HS-5 (cell line): Measurements from ENCODE around the gene RDH16.

ENCODE experiments used
- DNase-seq: peaks from one replicate; pipeline ENCODE4 v3.0.0-alpha.2; 2012; ENCODE audit warnings: low read depth

RDH16 gene, protein sequence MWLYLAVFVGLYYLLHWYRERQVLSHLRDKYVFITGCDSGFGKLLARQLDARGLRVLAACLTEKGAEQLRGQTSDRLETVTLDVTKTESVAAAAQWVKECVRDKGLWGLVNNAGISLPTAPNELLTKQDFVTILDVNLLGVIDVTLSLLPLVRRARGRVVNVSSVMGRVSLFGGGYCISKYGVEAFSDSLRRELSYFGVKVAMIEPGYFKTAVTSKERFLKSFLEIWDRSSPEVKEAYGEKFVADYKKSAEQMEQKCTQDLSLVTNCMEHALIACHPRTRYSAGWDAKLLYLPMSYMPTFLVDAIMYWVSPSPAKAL

DNA sequence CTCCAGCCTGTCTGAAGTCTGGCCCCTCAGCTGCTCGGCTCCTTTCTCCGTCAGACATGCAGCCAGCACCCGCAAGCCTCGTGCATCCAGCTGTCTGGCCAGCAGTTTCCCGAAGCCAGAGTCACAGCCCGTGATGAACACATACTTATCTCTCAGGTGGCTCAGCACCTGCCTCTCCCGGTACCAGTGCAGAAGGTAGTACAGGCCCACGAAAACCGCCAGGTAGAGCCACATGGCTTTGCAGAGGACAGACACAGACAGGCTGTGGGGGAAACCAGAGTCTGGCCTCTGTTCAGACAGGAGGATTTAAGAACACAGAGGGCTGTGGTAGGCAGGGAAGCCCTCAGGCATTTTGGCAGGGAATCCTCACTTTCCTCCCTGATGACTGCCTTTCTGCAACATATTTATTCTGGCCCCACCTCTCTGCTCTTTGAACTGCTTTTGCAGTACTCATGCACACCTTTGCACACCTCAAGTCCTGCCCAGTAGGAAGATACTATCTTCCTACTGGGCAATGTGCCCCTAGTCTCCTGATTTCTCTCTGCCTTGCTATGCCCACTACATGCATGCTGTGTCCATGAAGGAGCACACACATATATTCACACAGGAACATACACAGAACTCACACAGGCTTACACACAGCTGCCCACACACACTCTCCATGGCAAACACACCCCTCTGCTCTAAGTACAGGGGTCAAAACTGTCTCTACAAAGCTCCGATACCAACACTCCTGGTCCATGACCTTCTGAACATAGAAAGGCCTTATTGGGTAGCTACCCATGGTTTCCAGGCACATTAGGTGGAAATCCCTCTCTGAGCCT lies at the start of gene RDH16:
Gene RDH16, minus strand, starts transcription at position 380 of the 824 bp plus-strand sequence. Its CDS starts 146 bp downstream, at position 234.
- DNase-seq: no peak

DNA sequence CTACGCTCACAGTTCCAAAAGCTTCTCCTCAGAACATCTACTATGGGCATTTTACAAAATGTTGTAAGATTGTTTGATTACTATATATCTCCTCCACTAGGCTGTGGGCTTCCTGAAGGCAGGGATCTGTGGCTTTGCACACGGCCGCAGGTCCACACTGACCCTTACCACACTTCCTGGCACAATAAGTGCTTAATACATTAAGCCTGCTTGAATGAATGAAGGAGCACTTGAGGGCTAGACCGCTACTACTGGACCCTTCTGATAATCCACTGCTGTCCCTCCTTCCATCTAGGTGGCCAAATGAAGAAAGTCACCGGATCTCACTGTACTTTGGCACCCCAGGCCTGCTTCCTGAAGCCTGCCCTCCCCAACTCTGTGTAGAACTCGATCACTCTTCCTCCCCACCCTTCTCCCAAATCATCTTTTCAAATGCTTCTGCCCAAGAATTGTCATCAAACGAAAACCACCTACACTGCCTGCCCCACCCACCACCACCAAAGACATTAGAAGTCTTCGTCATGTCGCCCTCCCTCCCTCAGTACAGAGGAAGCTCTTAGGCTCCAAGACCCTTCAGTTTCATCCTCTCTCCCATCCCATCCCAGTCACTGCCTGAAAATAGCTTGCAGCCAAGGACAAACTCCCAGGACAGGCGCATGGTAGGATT lies 49.5 kb upstream of the RDH16 start:
- no peak for DNase-seq

GRCh38 chr12:57005980-57006808 lies 48.8 kb upstream of the RDH16 start, which contains the start of gene ZBTB39:
Gene ZBTB39 (minus strand): TSS chr12:57006546. CDS start chr12:57004917, 1,629 bp downstream.
- DNase-seq: no peak

DNA sequence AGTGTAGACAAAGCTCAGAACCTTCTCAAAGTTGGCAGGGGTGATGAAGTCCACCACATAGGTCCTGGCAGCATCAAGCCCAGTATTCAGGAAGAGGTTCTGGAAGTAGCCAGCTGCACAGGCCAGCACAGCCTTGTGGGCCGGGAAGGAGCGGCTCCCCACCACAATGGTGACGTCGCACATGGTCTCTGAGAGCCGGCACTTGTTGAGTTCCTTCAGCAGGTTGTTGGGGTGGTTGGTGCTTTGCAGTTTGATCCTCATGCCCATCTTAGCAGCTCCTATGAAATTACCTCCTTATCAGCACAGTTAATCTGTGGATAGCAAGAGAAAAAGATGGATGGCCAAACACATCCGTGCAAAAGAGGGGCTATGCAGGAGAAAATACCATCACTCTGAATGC lies 47.2 kb upstream of the RDH16 start:
- no peak for DNase-seq

DNA sequence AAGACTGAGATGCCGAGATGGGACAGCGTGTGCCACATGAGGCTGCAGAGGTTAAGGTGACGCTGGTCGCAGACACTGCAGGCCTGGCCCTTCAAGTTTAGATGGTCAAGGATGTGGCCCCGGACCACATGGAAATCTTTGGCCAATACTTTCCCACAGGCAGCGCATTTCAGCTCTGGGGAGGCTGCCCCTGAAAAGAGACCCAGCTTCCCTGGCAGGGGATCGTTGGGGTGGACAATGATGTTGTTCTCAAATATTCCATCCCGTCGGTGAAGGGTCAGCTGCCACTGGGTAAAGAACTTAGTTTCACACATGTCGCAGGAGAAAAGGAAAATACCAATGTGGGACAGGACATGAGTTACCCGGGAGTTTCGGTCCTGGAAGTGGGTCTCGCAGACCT lies 46.0 kb upstream of the RDH16 start:
- DNase-seq: no peak

- no peak for DNase-seq
Measured at GRCh38 chr12:57001448-57001906, 44.1 kb upstream of the RDH16 start.

DNA sequence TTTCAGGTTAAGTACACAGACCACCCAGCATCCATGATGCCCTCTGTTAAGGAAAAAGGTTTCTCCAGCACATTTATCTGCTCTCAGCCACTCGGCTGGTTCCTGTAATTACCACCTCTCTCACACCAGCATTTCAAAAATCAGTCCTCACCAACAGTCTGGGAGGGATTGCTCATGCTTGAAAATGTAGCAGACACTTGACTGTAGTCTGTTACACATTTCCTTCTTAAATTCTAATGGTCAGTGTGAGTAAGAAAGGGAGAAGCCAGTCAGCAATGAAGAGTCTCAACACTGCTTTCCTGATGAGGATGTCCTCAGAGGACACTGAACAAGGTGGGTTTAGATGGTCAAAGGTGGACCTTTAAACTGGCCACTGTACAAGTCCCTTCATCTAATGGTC lies 43.0 kb upstream of the RDH16 start:
- no peak for DNase-seq

DNA sequence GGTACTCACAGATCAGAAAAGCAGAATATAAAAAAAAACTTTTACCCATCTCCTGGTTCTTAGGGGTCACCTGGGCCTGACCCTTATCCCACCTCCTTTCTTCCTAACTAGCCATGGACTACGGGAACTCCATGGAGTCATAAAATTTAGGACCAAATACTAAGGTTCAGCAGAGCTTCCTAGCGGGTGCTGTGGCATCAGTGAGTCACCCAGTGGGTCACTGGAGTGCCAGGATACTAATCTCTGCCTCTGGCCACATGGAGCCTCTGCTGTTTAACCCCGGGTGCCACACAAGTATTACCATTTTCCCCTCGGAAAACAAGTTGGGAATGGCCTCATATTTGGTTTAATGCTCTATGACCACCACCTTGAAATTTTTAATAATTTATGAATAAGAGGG lies 42.0 kb upstream of the RDH16 start:
- DNase-seq: no peak

DNA sequence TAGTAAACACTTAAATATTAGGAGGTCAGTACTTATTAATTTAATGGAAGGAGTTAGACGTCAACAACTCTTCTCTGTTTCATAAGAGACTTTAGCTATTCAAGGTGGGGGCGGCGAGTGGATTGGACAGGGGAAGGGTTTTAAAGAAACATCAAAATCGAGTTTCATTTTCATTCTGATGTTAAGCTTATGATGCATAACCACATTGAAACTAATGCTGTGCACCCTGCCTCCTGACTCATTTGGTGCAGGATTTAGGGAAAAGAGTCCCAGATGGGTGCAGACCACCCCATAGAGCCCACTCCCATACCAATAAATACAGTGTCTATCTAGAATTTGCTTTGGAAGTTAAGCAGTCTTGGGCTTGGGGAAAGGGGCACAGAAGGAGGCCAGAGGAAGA lies 41.6 kb upstream of the RDH16 start:
- no peak for DNase-seq

- no peak for DNase-seq
Measured at GRCh38 chr12:56998316-56998715, 40.9 kb upstream of the RDH16 start.

DNA sequence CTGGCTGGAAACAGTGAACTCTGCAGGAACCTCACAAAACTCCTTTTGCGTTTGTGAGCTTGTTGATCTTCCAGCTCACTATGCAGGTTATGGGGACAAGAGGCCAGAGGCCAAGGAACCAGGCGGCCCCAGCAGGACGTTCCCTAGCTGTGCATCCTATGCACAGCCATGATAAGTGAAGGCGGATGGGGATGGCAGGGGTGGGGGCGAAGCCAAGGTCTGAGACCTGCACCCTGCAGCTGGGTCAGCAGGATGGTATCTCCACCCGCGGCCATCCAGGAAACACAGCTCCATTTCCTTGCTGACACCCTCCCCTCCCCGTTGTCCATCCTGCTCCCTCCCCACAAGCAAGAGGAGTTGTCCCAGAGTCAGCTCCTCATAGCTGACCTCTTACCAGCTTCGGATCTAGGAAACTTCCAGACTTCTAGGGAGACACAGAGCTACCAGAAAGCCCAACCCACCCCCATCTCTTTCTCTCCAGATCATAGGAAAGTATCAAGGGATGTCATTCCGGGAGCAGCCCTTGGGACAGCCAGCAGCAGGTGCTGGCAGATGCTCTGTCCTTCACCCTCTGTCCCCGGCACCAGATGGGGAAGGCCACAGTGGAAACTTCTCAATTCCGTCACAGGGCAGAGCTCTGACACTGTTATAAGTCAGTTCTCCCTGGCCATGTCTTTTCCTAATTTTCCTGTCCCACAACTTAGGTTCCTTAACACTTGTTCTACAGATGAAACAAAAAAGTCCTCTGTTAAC lies 39.6 kb upstream of the RDH16 start:
- DNase-seq: no peak

DNA sequence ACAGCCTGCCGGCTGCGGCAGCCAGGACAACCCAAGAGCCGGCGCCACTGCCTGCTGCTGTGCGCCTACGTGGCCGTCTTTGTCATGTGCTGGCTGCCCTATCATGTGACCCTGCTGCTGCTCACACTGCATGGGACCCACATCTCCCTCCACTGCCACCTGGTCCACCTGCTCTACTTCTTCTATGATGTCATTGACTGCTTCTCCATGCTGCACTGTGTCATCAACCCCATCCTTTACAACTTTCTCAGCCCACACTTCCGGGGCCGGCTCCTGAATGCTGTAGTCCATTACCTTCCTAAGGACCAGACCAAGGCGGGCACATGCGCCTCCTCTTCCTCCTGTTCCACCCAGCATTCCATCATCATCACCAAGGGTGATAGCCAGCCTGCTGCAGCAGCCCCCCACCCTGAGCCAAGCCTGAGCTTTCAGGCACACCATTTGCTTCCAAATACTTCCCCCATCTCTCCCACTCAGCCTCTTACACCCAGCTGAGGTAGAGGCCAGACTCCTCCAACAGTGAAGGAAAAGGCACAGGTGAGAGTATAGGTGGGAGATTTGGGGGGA lies 38.6 kb upstream of the RDH16 start:
- DNase-seq: no peak

DNA sequence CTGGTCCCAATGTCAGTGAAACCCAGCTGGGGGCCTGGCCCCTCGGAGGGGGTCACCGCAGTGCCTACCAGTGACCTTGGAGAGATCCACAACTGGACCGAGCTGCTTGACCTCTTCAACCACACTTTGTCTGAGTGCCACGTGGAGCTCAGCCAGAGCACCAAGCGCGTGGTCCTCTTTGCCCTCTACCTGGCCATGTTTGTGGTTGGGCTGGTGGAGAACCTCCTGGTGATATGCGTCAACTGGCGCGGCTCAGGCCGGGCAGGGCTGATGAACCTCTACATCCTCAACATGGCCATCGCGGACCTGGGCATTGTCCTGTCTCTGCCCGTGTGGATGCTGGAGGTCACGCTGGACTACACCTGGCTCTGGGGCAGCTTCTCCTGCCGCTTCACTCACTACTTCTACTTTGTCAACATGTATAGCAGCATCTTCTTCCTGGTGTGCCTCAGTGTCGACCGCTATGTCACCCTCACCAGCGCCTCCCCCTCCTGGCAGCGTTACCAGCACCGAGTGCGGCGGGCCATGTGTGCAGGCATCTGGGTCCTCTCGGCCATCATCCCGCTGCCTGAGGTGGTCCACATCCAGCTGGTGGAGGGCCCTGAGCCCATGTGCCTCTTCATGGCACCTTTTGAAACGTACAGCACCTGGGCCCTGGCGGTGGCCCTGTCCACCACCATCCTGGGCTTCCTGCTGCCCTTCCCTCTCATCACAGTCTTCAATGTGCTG lies 38.0 kb upstream of the RDH16 start:
- DNase-seq: no peak

- no peak for DNase-seq
Measured at GRCh38 chr12:56994231-56994746, 36.9 kb upstream of the RDH16 start.

DNA sequence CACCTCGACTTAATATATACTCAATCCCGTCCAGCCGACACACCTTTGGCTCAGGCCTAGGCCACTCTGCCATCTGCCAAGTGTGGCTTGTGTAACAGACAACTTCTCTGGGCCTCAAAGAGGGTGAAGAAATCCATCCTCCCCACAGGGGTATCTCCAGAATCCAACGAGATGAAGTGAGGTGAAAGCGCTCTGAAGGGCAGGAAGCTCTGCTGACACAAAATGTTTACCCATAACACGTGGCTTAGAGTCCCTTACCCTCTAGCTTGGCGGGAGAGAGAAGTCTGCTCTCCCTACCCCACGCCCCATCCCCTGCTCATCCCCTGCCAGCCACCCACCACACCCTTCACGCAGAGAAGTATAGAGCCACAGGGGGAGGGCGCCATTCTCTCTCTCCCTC lies 35.9 kb upstream of the RDH16 start:
- no peak for DNase-seq

DNA sequence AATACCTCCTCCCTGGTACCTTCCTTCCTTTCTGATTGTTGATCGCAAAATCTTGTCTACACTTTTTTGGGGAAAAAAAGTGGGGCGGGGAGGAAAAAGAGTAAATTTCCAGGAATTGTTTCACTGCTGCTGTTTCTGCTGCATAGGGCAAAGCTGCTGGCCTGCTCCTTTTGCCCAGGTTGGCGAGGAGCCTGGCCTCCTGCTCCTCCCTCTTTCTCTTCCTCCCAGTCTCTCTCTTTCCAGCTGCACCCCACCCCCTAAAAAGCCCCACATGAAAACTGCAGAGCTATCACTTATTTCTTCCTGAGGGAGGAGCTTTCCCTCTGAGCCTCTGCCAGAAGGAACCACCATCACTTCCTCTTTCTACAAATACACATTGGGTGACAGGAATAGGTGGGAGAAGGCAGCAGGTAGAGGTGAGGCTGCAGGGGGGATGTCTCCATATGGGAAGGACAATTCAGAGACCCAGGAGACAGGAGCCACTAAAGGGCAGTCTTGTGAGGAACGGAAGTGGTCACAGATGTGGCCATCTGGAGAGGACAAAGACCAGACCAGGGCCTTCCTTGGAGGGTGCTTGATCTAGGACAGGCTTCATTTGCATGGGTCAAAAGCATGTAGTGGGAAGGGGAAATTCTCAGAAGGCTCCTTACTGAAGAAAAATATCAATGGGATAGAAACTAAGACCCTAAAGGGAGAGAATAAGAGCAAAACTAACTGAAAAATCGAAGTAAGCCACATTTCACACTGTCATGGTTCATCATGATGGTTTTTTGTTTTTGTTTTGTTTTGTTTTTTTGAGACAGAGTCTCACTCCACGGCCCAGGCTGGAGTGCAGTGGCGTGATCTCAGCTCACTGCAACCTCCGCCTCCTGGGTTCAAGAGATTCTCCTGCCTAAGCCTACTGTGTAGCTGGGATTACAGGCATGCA lies 34.2 kb upstream of the RDH16 start:
- no peak for DNase-seq

DNA sequence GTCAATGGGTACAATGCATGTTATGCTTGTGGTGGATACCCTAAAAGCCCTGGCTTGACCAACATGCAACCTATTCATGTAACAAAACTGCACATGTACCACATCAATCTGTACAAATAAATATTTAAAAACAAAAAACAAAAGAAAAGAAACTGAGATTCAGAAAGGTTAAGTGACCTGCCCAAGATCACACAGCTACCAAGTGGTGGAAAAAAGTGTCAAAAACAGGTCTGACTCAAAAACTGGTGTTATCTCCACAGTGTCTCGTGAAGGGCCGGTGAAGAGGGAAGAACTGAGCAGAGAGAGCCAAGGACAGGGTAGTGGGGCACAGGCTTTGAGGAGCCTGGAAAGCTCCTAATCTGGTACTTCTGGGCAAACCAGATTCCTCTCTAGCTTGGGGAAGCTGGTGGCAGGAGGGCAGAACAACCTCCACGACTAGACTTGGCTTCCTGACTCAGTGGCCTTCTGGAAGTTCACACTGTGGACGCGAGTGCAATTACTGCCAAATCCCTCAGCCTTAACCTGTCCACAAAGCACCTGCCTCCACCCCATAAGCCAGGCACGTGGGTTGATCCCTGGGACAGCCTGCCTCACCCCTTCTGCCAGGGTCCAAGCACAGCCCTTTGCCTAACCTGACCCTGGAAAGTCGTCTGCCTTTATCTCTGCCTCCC lies 33.4 kb upstream of the RDH16 start:
- DNase-seq: no peak
